Endodermal cell (in vitro differentiated cells): ENCODE measurements around the gene SDHB. TPM values are rescaled to one million over a fixed set of nuclear protein-coding genes. Genes with fewer than 3 reads are reported as not detected.

Source experiments
- DNase-seq: peaks from one replicate; pipeline ENCODE4 v3.0.0-alpha.2; 2017
- H3K27ac ChIP-seq: 2 replicates; pipeline ENCODE4 v1.5.1; 2013; ENCODE audit warnings: mild to moderate bottlenecking, low read depth, low read length, moderate library complexity
- H3K27me3 ChIP-seq: 2 replicates; pipeline ENCODE4 v1.6.1; 2013; ENCODE audit warnings: mild to moderate bottlenecking, low read length, moderate library complexity; ENCODE audit not compliant: insufficient read depth, control insufficient read depth, poor library complexity, severe bottlenecking
- H3K36me3 ChIP-seq: 2 replicates; pipeline ENCODE4 v1.7.0; 2013; ENCODE audit warnings: mild to moderate bottlenecking, low read length, moderate library complexity; ENCODE audit not compliant: control insufficient read depth, insufficient read depth
- H3K4me1 ChIP-seq: one replicate; pipeline ENCODE4 v1.7.0; 2013; ENCODE audit warnings: low read length; ENCODE audit not compliant: control insufficient read depth, insufficient read depth
- H3K4me3 ChIP-seq: 2 replicates; pipeline ENCODE4 v1.5.1; 2013; ENCODE audit warnings: mild to moderate bottlenecking, low read length, moderate library complexity
- H3K9ac ChIP-seq: 2 replicates; pipeline ENCODE4 v1.6.1; 2013; ENCODE audit warnings: mild to moderate bottlenecking, low read length, moderate library complexity; ENCODE audit not compliant: poor library complexity, severe bottlenecking; ENCODE audit errors: extremely low read depth
- H3K9me3 ChIP-seq: 2 replicates; pipeline ENCODE4 v1.6.1; 2013; ENCODE audit warnings: mild to moderate bottlenecking, low read length, moderate library complexity; ENCODE audit not compliant: control insufficient read depth
- H3K27ac Mint-ChIP-seq: 2 replicates; pipeline ENCODE4 v1.8.0; 2020; ENCODE audit warnings: mixed read lengths
- H3K27me3 Mint-ChIP-seq: 2 replicates; pipeline ENCODE4 v1.8.0; 2021; ENCODE audit warnings: mild to moderate bottlenecking, mixed read lengths; ENCODE audit not compliant: insufficient read depth
- H3K36me3 Mint-ChIP-seq: 2 replicates; pipeline ENCODE4 v1.8.0; 2020; ENCODE audit warnings: low read depth, mixed read lengths
- H3K4me1 Mint-ChIP-seq: 2 replicates; pipeline ENCODE4 v1.8.0; 2020; ENCODE audit warnings: mixed read lengths
- H3K4me3 Mint-ChIP-seq: 2 replicates; pipeline ENCODE4 v1.8.0; 2020; ENCODE audit warnings: mild to moderate bottlenecking, moderate library complexity, mixed read lengths
- H3K9me3 Mint-ChIP-seq: 2 replicates; pipeline ENCODE4 v1.8.0; 2020; ENCODE audit warnings: mild to moderate bottlenecking, mixed read lengths
- CTCF ChIP-seq: fragments of 200-600 bp; sonication (generic); conservative IDR thresholded peaks from 2 replicates; pipeline ENCODE4 v1.5.0; 2021; ENCODE audit warnings: antibody characterized with exemption, mild to moderate bottlenecking
- WGBS, 2 experiments: methylation state at CpG; one replicate each; pipeline versions ENCODE4 v1.1.5 to v1.1.7; 2013; ENCODE audit warnings: missing lambda C conversion rate in 2 of 2, mixed read lengths in 1 of 2; ENCODE audit not compliant: insufficient coverage in 1 of 2, insufficient read length in 1 of 2; 5-methylcytosine and 5-hydroxymethylcytosine counted together
- total RNA-seq, 2 donors: library from RNA; stranded (reverse); fragmentation: NEBNext Ultra II Directional in 1 of 2; extraction: Animal tissue kit (Norgen Biotek cat#: 25700) in 1 of 2; gene quantifications; 2 replicates in 1 of 2; 3 replicates in 1 of 2; pipeline ENCODE4 v1.2.1, GENCODE V29; 2021

Gene SDHB
- total RNA-seq, 2 donors from 2014 or later, result 68.5 to 75.2 TPM

- Histone ChIP-seq H3K9ac (no peak overlapping the region), H3K4me1 (no peaks in the 10 kb centered on the region), H3K27ac (no peak overlapping the region), H3K36me3 (no peaks in the 10 kb centered on the region), H3K4me3 (no peak overlapping the region), H3K27me3 (no peaks in the 10 kb centered on the region), H3K9me3 (no peaks in the 10 kb centered on the region)
- H3K4me3 Mint-ChIP-seq, result no peak overlapping the region
- no peak for DNase-seq
- no peaks in the 10 kb centered on the region for H3K27me3 Mint-ChIP-seq
- no peaks in the 10 kb centered on the region for H3K36me3 Mint-ChIP-seq
- WGBS, 2 experiments, result 75 to 91% methylated on average over 5 to 6 of the region's 6 CpGs
- no peak overlapping the region for H3K27ac Mint-ChIP-seq
- H3K4me1 Mint-ChIP-seq, result no peaks in the 10 kb centered on the region
- no peaks in the 10 kb centered on the region for H3K9me3 Mint-ChIP-seq
- TF ChIP-seq CTCF, result peak; percentile 28
Observed at GRCh38 chr1:17071794-17072193, 18.0 kb upstream of the SDHB start.

- Histone ChIP-seq H3K9ac (no peak overlapping the region), H3K9me3 (peaks cover 7% of the 10 kb centered on the region), H3K4me1 (no peaks in the 10 kb centered on the region), H3K27ac (no peak overlapping the region), H3K4me3 (no peak overlapping the region), H3K27me3 (no peaks in the 10 kb centered on the region), H3K36me3 (no peaks in the 10 kb centered on the region)
- peaks cover 9% of the 10 kb centered on the region for H3K9me3 Mint-ChIP-seq
- H3K36me3 Mint-ChIP-seq, result no peaks in the 10 kb centered on the region
- DNase-seq, result no peak
- WGBS, 2 experiments, result 84 to 89% methylated on average over 6 to 10 of the region's 10 CpGs
- no peak overlapping the region for H3K27ac Mint-ChIP-seq
- H3K4me1 Mint-ChIP-seq, result no peaks in the 10 kb centered on the region
- H3K4me3 Mint-ChIP-seq, result no peak overlapping the region
- no peak for TF ChIP-seq CTCF
- no peaks in the 10 kb centered on the region for H3K27me3 Mint-ChIP-seq
Observed at GRCh38 chr1:17070163-17070525, 16.3 kb upstream of the SDHB start.

- 83 to 92% methylated on average over 6 of the region's 6 CpGs for WGBS, 2 experiments
Observed at GRCh38 chr1:17069452-17070162, 15.8 kb upstream of the SDHB start.

More at GRCh38 chr1:17069452-17070162, 15.8 kb upstream of the SDHB start:
- no peak overlapping the region for H3K4me3 Mint-ChIP-seq
- H3K27me3 Mint-ChIP-seq, result no peaks in the 10 kb centered on the region
- DNase-seq, result no peak
- Histone ChIP-seq H3K27me3 (no peaks in the 10 kb centered on the region), H3K36me3 (no peaks in the 10 kb centered on the region), H3K9me3 (peaks cover 13% of the 10 kb centered on the region), H3K4me1 (no peaks in the 10 kb centered on the region), H3K9ac (no peak overlapping the region), H3K4me3 (no peak overlapping the region), H3K27ac (no peak overlapping the region)
- peaks cover 13% of the 10 kb centered on the region for H3K9me3 Mint-ChIP-seq
- H3K36me3 Mint-ChIP-seq, result no peaks in the 10 kb centered on the region
- no peaks in the 10 kb centered on the region for H3K4me1 Mint-ChIP-seq
- TF ChIP-seq CTCF, result no peak
- H3K27ac Mint-ChIP-seq, result no peak overlapping the region
